Endothelial cell of umbilical vein (primary cell): Measurements from ENCODE around the gene OOEP. TPM values are rescaled to one million over a fixed set of nuclear protein-coding genes. Genes with fewer than 3 reads are reported as not detected.

Experiments used
- BruUV-seq: library from RNA; stranded (reverse); fragments of 400-500 nt; replicated peaks from 2 replicates; lab custom pipeline; 2021; lab: Mats Ljungman, UMichigan
- CTCF ChIA-PET: fragments of 300-600, 350-600 bp; sonication (Branson Sonifier 250); formaldehyde crosslinking; loops from one replicate; lab custom pipeline; 2021; ENCODE audit warnings: antibody characterized with exemption, inconsistent platforms; lab: Charles Lee
- POLR2A ChIA-PET: fragments of 300-600, 350-600 bp; sonication (Branson Sonifier 250); formaldehyde crosslinking; loops from one replicate; lab custom pipeline; 2021; ENCODE audit warnings: antibody characterized with exemption, inconsistent platforms; lab: Charles Lee
- DNase-seq: peaks from one replicate; pipeline ENCODE4 v3.0.0-alpha.2; 2011; ENCODE audit warnings: low read depth, low spot score
- FAIRE-seq: peaks from 2 replicates; lab custom pipeline; 2011; peaks lifted over from hg19 to GRCh38; lab: Jason Lieb, UNC
- H2AFZ ChIP-seq: 2 replicates; pipeline ENCODE4 v1.6.0; 2012; ENCODE audit warnings: low read depth, low read length, control low read depth, inconsistent platforms
- H3K27ac ChIP-seq: 2 replicates; pipeline ENCODE4 v1.5.1; 2011; ENCODE audit warnings: low read depth, mild to moderate bottlenecking, control low read depth, low read length, moderate library complexity; ENCODE audit not compliant: insufficient read depth
- H3K27me3 ChIP-seq, 2 experiments: 2 replicates each; pipeline versions ENCODE4 v1.6.0 to v1.6.1; 2011; ENCODE audit warnings: low read length in 2 of 2, mixed read lengths in 1 of 2; ENCODE audit not compliant: control insufficient read depth in 2 of 2, insufficient read depth in 2 of 2
- H3K36me3 ChIP-seq, 2 experiments: 2 replicates in 1 of 2; 3 replicates in 1 of 2; pipeline ENCODE4 v1.5.1; 2011; ENCODE audit warnings: low read length in 2 of 2, mild to moderate bottlenecking in 1 of 2, moderate library complexity in 1 of 2; ENCODE audit not compliant: control insufficient read depth in 2 of 2, insufficient read depth in 2 of 2; ENCODE audit errors: extremely low read depth in 1 of 2
- H3K4me1 ChIP-seq: 3 replicates; pipeline ENCODE4 v1.5.1; 2011; ENCODE audit warnings: mild to moderate bottlenecking, low read length; ENCODE audit not compliant: control insufficient read depth, insufficient read depth; ENCODE audit errors: extremely low read depth
- H3K4me2 ChIP-seq: 2 replicates; pipeline ENCODE4 v1.6.1; 2011; ENCODE audit warnings: low read length, control low read depth, mixed read lengths; ENCODE audit not compliant: insufficient read depth
- H3K4me3 ChIP-seq, 3 experiments: fragments of 200-600 bp in 1 of 3; sonication (generic), shearing (Covaris generic) in 1 of 3; replicated peaks in 1 of 3; 2 replicates each; pipeline ENCODE4 v1.5.1; 2011 to 2016; ENCODE audit warnings: control low read depth in 3 of 3, low read length in 3 of 3, mild to moderate bottlenecking in 2 of 3, inconsistent platforms in 1 of 3, low read depth in 1 of 3, moderate library complexity in 1 of 3; ENCODE audit not compliant: insufficient read depth in 1 of 3
- H3K79me2 ChIP-seq: 2 replicates; pipeline ENCODE4 v1.6.0; 2012; ENCODE audit warnings: low read length, inconsistent platforms; ENCODE audit not compliant: control insufficient read depth, insufficient read depth
- H3K9ac ChIP-seq: replicated peaks from 2 replicates; pipeline ENCODE3; 2011; ENCODE audit warnings: low read length, control low read depth; ENCODE audit not compliant: insufficient read depth; ENCODE audit errors: extremely low read depth
- H3K9me1 ChIP-seq: replicated peaks from 3 replicates; pipeline ENCODE4 v1.6.0; 2011; ENCODE audit warnings: mild to moderate bottlenecking, low read length; ENCODE audit not compliant: control insufficient read depth, insufficient read depth; ENCODE audit errors: extremely low read depth
- H3K9me3 ChIP-seq: replicated peaks from 2 replicates; pipeline ENCODE4 v1.5.1; 2012; ENCODE audit warnings: low read length, inconsistent platforms; ENCODE audit not compliant: control insufficient read depth, insufficient read depth
- H4K20me1 ChIP-seq: replicated peaks from 2 replicates; pipeline ENCODE3; 2011; ENCODE audit warnings: mild to moderate bottlenecking, low read length; ENCODE audit not compliant: control insufficient read depth, insufficient read depth; ENCODE audit errors: extremely low read depth
- CTCF ChIP-seq, 2 donors: IDR thresholded peaks; 1 replicate in 1 of 2; 2 replicates in 1 of 2; pipeline ENCODE4 v1.5.1; 2011; ENCODE audit warnings: low read length in 2 of 2, mild to moderate bottlenecking in 2 of 2, moderate library complexity in 2 of 2, control low read depth in 1 of 2, inconsistent platforms in 1 of 2, low read depth in 1 of 2; ENCODE audit not compliant: insufficient read depth in 1 of 2; ENCODE audit errors: extremely low read depth in 1 of 2
- FOS ChIP-seq: IDR thresholded peaks from 2 replicates; pipeline ENCODE4 v1.6.1; 2011; ENCODE audit warnings: mild to moderate bottlenecking, low read length, moderate library complexity, borderline replicate concordance; ENCODE audit not compliant: insufficient read depth
- JUN ChIP-seq: IDR thresholded peaks from 2 replicates; pipeline ENCODE4 v1.6.1; 2011; ENCODE audit warnings: borderline replicate concordance, low read depth; ENCODE audit not compliant: insufficient read length, insufficient read depth
- MYC ChIP-seq: IDR thresholded peaks from one replicate; pipeline ENCODE4 v1.6.1; 2011; ENCODE audit warnings: mild to moderate bottlenecking, low read depth, low read length
- POLR2AphosphoS5 ChIP-seq: IDR thresholded peaks from 2 replicates; pipeline ENCODE4 v1.6.1; 2012; ENCODE audit warnings: low read depth, mild to moderate bottlenecking, control low read depth, low read length, moderate library complexity; ENCODE audit not compliant: insufficient read depth
- dilution Hi-C: fragments of 300-500 bp; cut with MboI; formaldehyde crosslinking; loops from one replicate; pipeline ENCODE4 v1.15.0; 2019; ENCODE audit warnings: low sequenced_read_pairs; ENCODE audit not compliant: extremely low pct_ligation_motif_present
- intact Hi-C: fragments of 100-400 bp; cut with micrococcal nuclease; formaldehyde crosslinking; loops from one replicate; pipeline ENCODE4 v1.10.0; 2022
- polyA plus RNA-seq, 4 experiments: library from polyadenylated mRNA; depleted of rRNA in 3 of 4; stranded (reverse) in 3 of 4; unstranded in 1 of 4; fragments of >200 nt; gene quantifications; 2 replicates each; pipeline versions ENCODE4 v1.2.1 to v1.2.3, GENCODE V29; 2011 to 2012; ENCODE audit warnings: missing spikeins in 1 of 4
- total RNA-seq: library from RNA; stranded (reverse); gene quantifications from 2 replicates; pipeline ENCODE4 v1.2.3, GENCODE V29; 2021

The OOEP gene
- total and polyA plus RNA-seq, 2 donors (not counting 3 experiments of a cell fraction or from before 2014, with no cell fraction given) = 0.19 TPM; not detected in 1

GRCh38 chr6:73341335-73341734 is 28.4 kb downstream of the OOEP start:
- H3K4me3 ChIP-seq = no peak overlapping the region
- no peaks in the 10 kb centered on the region for H3K4me1 ChIP-seq
- H3K9me1 ChIP-seq = no peaks in the 10 kb centered on the region
- BruUV-seq = no TSS peak
- H3K4me2 ChIP-seq = no peak overlapping the region
- TF ChIP-seq POLR2AphosphoS5 = no peak
- no peaks in the 10 kb centered on the region for H3K36me3 ChIP-seq
- intact Hi-C loops (no loop called here), dilution Hi-C loops (no loop called here)
- H3K27ac ChIP-seq = no peak overlapping the region
- no peaks in the 10 kb centered on the region for H3K9me3 ChIP-seq
- ChIA-PET POLR2A (no interaction called here), CTCF (no interaction called here)
- no peak for FAIRE-seq
- no peak overlapping the region for H2AFZ ChIP-seq
- no peak for DNase-seq
- H4K20me1 ChIP-seq = no peaks in the 10 kb centered on the region
- no peak overlapping the region for H3K9ac ChIP-seq
- H3K79me2 ChIP-seq = no peaks in the 10 kb centered on the region
- H3K27me3 ChIP-seq = peaks cover 0 to 2% of the 10 kb centered on the region in 2 experiments

- Histone ChIP-seq H3K4me2 (no peak overlapping the region), H3K9me1 (no peaks in the 10 kb centered on the region), H3K9me3 (no peaks in the 10 kb centered on the region), H4K20me1 (no peaks in the 10 kb centered on the region), H2AFZ (no peak overlapping the region), H3K4me1 (no peaks in the 10 kb centered on the region), H3K9ac (no peak overlapping the region), H3K27me3 (peaks cover 0 to 2% of the 10 kb centered on the region in 2 experiments), H3K27ac (no peak overlapping the region), H3K79me2 (no peaks in the 10 kb centered on the region), H3K4me3 (no peak overlapping the region), H3K36me3 (no peaks in the 10 kb centered on the region)
- dilution Hi-C loops (no loop called here), intact Hi-C loops (no loop called here)
- TF ChIP-seq FOS (no peak), MYC (no peak), JUN (no peak), POLR2AphosphoS5 (no peak), CTCF (IDR thresholded peaks at IDR 0.05; ENCODE audit: extremely low read depth in 1 of 2, insufficient read depth in 1 of 2, low read depth in 1 of 2, low read length in 2 of 2) (no peak)
- FAIRE-seq (no peak), DNase-seq (no peak)
- CTCF ChIA-PET = no interaction called here
- POLR2A ChIA-PET = no interaction called here
- BruUV-seq = no TSS peak
These were observed 29.6 kb downstream of the OOEP start for GRCh38 chr6:73340048-73340447.
